ENCODE measurements around the gene CARD16.

CARD16 gene

GRCh38 chr11:105000797-105001196, 44.3 kb downstream of the CARD16 start:
- peak in 1 of 2 experiments; percentile 3 for DNase-seq (ENCODE audit: low read depth in 1 of 2, low spot score in 1 of 2)
- Histone ChIP-seq H3K27me3 (ENCODE audit: insufficient read depth, poor library complexity, severe bottlenecking) (no peaks in the 10 kb centered on the region), H3K4me3 (replicated peaks; ENCODE audit: insufficient read depth, low read length) (no peak overlapping the region), H3K27ac (replicated peaks) (no peak overlapping the region)
- TF ChIP-seq SPI1 (IDR thresholded peaks at IDR 0.05; ENCODE audit: borderline replicate concordance, low read depth) (no peak), GABPA (IDR thresholded peaks at IDR 0.05; ENCODE audit: low read depth) (no peak), POLR2AphosphoS5 (IDR thresholded peaks at IDR 0.05; ENCODE audit: low read depth) (no peak), CTCF (IDR thresholded peaks at IDR 0.05; ENCODE audit: insufficient read depth, low read length) (no peak), REST (IDR thresholded peaks at IDR 0.05; ENCODE audit: insufficient replicate concordance, low read depth) (no peak)

- no peak for DNase-seq (ENCODE audit: low read depth in 1 of 2, low spot score in 1 of 2)
- TF ChIP-seq CTCF (IDR thresholded peaks at IDR 0.05; ENCODE audit: insufficient read depth, low read length) (no peak), GABPA (IDR thresholded peaks at IDR 0.05; ENCODE audit: low read depth) (no peak), REST (IDR thresholded peaks at IDR 0.05; ENCODE audit: insufficient replicate concordance, low read depth) (no peak), POLR2AphosphoS5 (IDR thresholded peaks at IDR 0.05; ENCODE audit: low read depth) (no peak), SPI1 (IDR thresholded peaks at IDR 0.05; ENCODE audit: borderline replicate concordance, low read depth) (no peak)
- no peak overlapping the region for H3K4me3 ChIP-seq (replicated peaks; ENCODE audit: insufficient read depth, low read length)
- no peak overlapping the region for H3K27ac ChIP-seq (replicated peaks)
- H3K27me3 ChIP-seq (ENCODE audit: insufficient read depth, poor library complexity, severe bottlenecking), result no peaks in the 10 kb centered on the region
Measured at GRCh38 chr11:105000167-105000566, 45.0 kb downstream of the CARD16 start.

GRCh38 chr11:104999721-105000120, 45.4 kb downstream of the CARD16 start:
- Histone ChIP-seq H3K27me3 (ENCODE audit: insufficient read depth, poor library complexity, severe bottlenecking) (no peaks in the 10 kb centered on the region), H3K4me3 (replicated peaks; ENCODE audit: insufficient read depth, low read length) (no peak overlapping the region), H3K27ac (replicated peaks) (no peak overlapping the region)
- no peak for DNase-seq (ENCODE audit: low read depth in 1 of 2, low spot score in 1 of 2)
- TF ChIP-seq CTCF (IDR thresholded peaks at IDR 0.05; ENCODE audit: insufficient read depth, low read length) (no peak), SPI1 (IDR thresholded peaks at IDR 0.05; ENCODE audit: borderline replicate concordance, low read depth) (no peak), GABPA (IDR thresholded peaks at IDR 0.05; ENCODE audit: low read depth) (no peak), REST (IDR thresholded peaks at IDR 0.05; ENCODE audit: insufficient replicate concordance, low read depth) (no peak), POLR2AphosphoS5 (IDR thresholded peaks at IDR 0.05; ENCODE audit: low read depth) (no peak)

Measured in HL-60 (cell line).